Bronchial smooth muscle cell (primary cell): Measurements from ENCODE around the gene CXorf58. TPM values are rescaled to one million over a fixed set of nuclear protein-coding genes. Genes with fewer than 3 reads are reported as not detected.

Experiments used
- total RNA-seq: library from RNA; depleted of rRNA; stranded (reverse); fragments of >200 nt; gene quantifications from 2 replicates; pipeline ENCODE4 v1.2.1, GENCODE V29; 2014

Gene CXorf58, protein sequence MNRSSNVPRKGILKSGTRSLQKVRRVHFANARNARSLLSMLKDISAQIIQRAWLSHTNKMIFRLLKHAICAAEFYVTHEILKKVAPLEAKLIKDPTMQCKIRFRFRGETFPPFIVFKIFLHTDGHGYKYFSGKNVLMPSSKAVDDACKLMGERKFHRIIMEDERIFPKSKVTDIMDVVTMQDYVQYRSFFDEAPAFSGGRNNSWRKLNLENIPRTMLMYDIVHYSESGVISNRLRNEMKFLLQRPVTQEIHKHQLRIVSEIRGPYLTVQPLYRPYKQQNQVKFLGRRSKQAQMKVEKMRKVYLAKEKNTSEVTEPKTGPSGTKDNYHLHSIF
- total RNA-seq: under 0.01 TPM in 2 replicates

DNA sequence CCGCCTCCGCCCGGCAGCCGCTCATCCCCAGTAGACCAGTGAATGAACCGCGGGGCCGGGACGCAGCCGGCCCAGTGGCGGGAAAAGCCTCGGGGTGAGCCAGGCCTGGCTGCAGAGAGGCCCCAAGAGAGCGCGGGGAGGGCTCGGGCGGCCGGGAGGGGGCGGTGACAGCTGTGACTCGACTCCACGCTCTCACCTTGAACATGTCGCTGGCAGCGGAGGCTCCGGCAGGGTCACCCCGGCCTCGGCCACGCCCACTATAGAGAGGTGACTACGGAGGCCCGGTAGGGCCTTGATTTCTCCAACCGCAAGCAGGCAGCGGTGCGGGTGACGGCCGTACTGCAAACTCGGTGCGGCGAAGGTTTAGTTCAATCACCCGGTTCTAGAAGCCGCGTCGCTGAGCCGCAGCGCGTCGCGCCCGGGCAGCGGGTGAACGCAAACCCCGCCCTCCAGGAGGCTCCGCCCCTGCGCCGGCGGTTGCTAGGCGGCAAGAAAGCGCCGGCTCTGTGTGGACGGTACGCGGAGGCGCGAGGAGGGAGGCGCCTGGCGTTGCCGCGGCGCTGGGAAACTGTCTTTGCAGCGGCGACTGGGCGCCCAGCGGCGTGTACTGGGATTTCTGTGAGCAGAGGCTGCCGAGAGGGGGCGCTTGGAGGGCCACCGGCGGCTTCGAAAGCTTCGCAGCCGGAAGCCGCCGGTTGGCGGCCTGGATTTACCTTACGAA, at the start of gene CXorf58, which contains the start of gene APOO:
Gene CXorf58 (plus strand): TSS at position 509 of the 721 bp plus-strand sequence. CDS start 2,297 bp downstream, outside the sequence.
Gene APOO (minus strand): TSS at position 441 of the 721 bp plus-strand sequence. CDS start 236 bp downstream, at position 205.

Other genes starting within 250 kb of the CXorf58 start
- 225 and 226 TPM in 2 replicates for gene PRDX4, start 240.5 kb upstream of the CXorf58 start, total RNA-seq
- gene ACOT9, start 164.7 kb upstream of the CXorf58 start, total RNA-seq: 27.0 and 41.5 TPM in 2 replicates
- gene SAT1, start 124.8 kb upstream of the CXorf58 start, total RNA-seq: 128 and 137 TPM in 2 replicates
- 5.1 and 7.4 TPM in 2 replicates for gene APOO, start 68 bp upstream of the CXorf58 start, total RNA-seq
- gene KLHL15, start 119.2 kb downstream of the CXorf58 start, total RNA-seq: 6.1 and 8.2 TPM in 2 replicates
- 233 and 239 TPM in 2 replicates for gene EIF2S3, start 146.9 kb downstream of the CXorf58 start, total RNA-seq
- 28.4 and 44.2 TPM in 2 replicates for gene ZFX, start 241.7 kb downstream of the CXorf58 start, total RNA-seq